Mucosa of rectum (tissue), 2 donors: ENCODE measurements around the gene PDXK.
A peak's percentile ranks its signal among the peaks of the same experiment; 100 is the strongest.
"Not testable (repeated sequence)": the region's sequence is repeated elsewhere in the genome, so short reads cannot be mapped to it uniquely, and the experiment has no call there.

Experiments
- H3K27ac ChIP-seq, 2 donors: one replicate each; pipeline ENCODE4 v1.7.0; 2013; ENCODE audit warnings: inconsistent platforms in 2 of 2, low read depth in 2 of 2, low read length in 2 of 2
- H3K27me3 ChIP-seq, 2 donors: one replicate each; pipeline ENCODE4 v1.7.0; 2013; ENCODE audit warnings: low read length in 2 of 2; ENCODE audit not compliant: control insufficient read depth in 2 of 2, insufficient read depth in 2 of 2
- H3K36me3 ChIP-seq, 2 donors: one replicate each; pipeline ENCODE4 v1.7.0; 2013; ENCODE audit warnings: low read length in 2 of 2; ENCODE audit not compliant: control insufficient read depth in 2 of 2, insufficient read depth in 2 of 2
- H3K4me1 ChIP-seq, 2 donors: one replicate each; pipeline ENCODE4 v1.7.0; 2013; ENCODE audit warnings: low read length in 2 of 2, mild to moderate bottlenecking in 1 of 2; ENCODE audit not compliant: control insufficient read depth in 2 of 2, insufficient read depth in 2 of 2
- H3K4me3 ChIP-seq, 2 donors: one replicate each; pipeline ENCODE4 v1.7.0; 2013; ENCODE audit warnings: low read length in 2 of 2
- H3K9ac ChIP-seq, 2 donors: one replicate each; pipeline ENCODE4 v1.7.0; 2013; ENCODE audit warnings: low read length in 2 of 2, low read depth in 1 of 2, mild to moderate bottlenecking in 1 of 2
- H3K9me3 ChIP-seq, 2 donors: one replicate each; pipeline ENCODE4 v1.7.0; 2013; ENCODE audit warnings: low read length in 2 of 2; ENCODE audit not compliant: control insufficient read depth in 2 of 2
- donor health status: healthy.
- donor health status: Normal muscosa, but diverticular disease.

The PDXK gene

GRCh38 chr21:43696214-43696613, 22.7 kb upstream of the PDXK start:
- H3K27me3 ChIP-seq: no peaks in the 10 kb centered on the region
- H3K4me1 ChIP-seq: peaks cover 0 to 2% of the 10 kb centered on the region in 2 donors
- H3K9ac ChIP-seq: no peak overlapping the region
- H3K9me3 ChIP-seq: no peaks in the 10 kb centered on the region
- H3K36me3 ChIP-seq: peaks cover 15 to 22% of the 10 kb centered on the region in 2 donors
- no peak overlapping the region for H3K4me3 ChIP-seq
- H3K27ac ChIP-seq: no peak overlapping the region

- Histone ChIP-seq H3K27ac (no peak overlapping the region), H3K9ac (no peak overlapping the region), H3K4me1 (peaks cover 5% of the 10 kb centered on the region in 2 donors), H3K4me3 (no peak overlapping the region), H3K27me3 (no peaks in the 10 kb centered on the region), H3K36me3 (peaks cover 7 to 11% of the 10 kb centered on the region in 2 donors), H3K9me3 (no peaks in the 10 kb centered on the region)
Measured at GRCh38 chr21:43697758-43698643, 20.9 kb upstream of the PDXK start.

- not testable (repeated sequence) for H3K27me3 ChIP-seq, H3K9ac ChIP-seq, H3K4me3 ChIP-seq, H3K36me3 ChIP-seq, H3K4me1 ChIP-seq, H3K27ac ChIP-seq, H3K9me3 ChIP-seq
Measured at GRCh38 chr21:43699492-43699777, 19.5 kb upstream of the PDXK start.

GRCh38 chr21:43699933-43700599, 18.9 kb upstream of the PDXK start:
- H3K36me3 ChIP-seq: no peaks in the 10 kb centered on the region
- H3K9ac ChIP-seq: no peak overlapping the region
- no peaks in the 10 kb centered on the region for H3K27me3 ChIP-seq
- peaks cover 7 to 9% of the 10 kb centered on the region in 2 donors for H3K4me1 ChIP-seq
- H3K4me3 ChIP-seq: no peak overlapping the region
- no peak overlapping the region for H3K27ac ChIP-seq
- no peaks in the 10 kb centered on the region for H3K9me3 ChIP-seq

- H3K36me3 ChIP-seq: no peaks in the 10 kb centered on the region
- H3K9me3 ChIP-seq: no peaks in the 10 kb centered on the region
- no peaks in the 10 kb centered on the region for H3K27me3 ChIP-seq
- H3K9ac ChIP-seq: no peak overlapping the region
- H3K27ac ChIP-seq: no peak overlapping the region
- peaks cover 7 to 9% of the 10 kb centered on the region in 2 donors for H3K4me1 ChIP-seq
- H3K4me3 ChIP-seq: peak overlapping the region in 1 of 2 donors; percentile 37
Measured at GRCh38 chr21:43701936-43702784, 16.8 kb upstream of the PDXK start.

- Histone ChIP-seq H3K4me3 (peak overlapping the region in 1 of 2 donors; percentile 37), H3K27me3 (no peaks in the 10 kb centered on the region), H3K27ac (no peak overlapping the region), H3K36me3 (no peaks in the 10 kb centered on the region), H3K4me1 (peaks cover 7 to 9% of the 10 kb centered on the region in 2 donors), H3K9ac (no peak overlapping the region), H3K9me3 (no peaks in the 10 kb centered on the region)
Measured at GRCh38 chr21:43702785-43703034, 16.2 kb upstream of the PDXK start.

- H3K27me3 ChIP-seq: no peaks in the 10 kb centered on the region
- peak overlapping the region; percentile 4 to 37 for H3K4me3 ChIP-seq
- H3K36me3 ChIP-seq: no peaks in the 10 kb centered on the region
- H3K9me3 ChIP-seq: no peaks in the 10 kb centered on the region
- peaks cover 7 to 9% of the 10 kb centered on the region in 2 donors for H3K4me1 ChIP-seq
- no peak overlapping the region for H3K9ac ChIP-seq
- no peak overlapping the region for H3K27ac ChIP-seq
Measured at GRCh38 chr21:43703035-43703880, 15.7 kb upstream of the PDXK start.

- Histone ChIP-seq H3K36me3 (no peaks in the 10 kb centered on the region), H3K4me3 (no peak overlapping the region), H3K9me3 (no peaks in the 10 kb centered on the region), H3K9ac (no peak overlapping the region), H3K27ac (no peak overlapping the region), H3K27me3 (no peaks in the 10 kb centered on the region), H3K4me1 (peaks cover 13 to 16% of the 10 kb centered on the region in 2 donors)
Measured at GRCh38 chr21:43707462-43707861, 11.5 kb upstream of the PDXK start.

GRCh38 chr21:43708745-43709381, 10.1 kb upstream of the PDXK start:
- Histone ChIP-seq H3K27me3 (no peaks in the 10 kb centered on the region), H3K27ac (no peak overlapping the region), H3K9ac (no peak overlapping the region), H3K9me3 (no peaks in the 10 kb centered on the region), H3K4me1 (peaks cover 15 to 23% of the 10 kb centered on the region in 2 donors), H3K36me3 (no peaks in the 10 kb centered on the region), H3K4me3 (no peak overlapping the region)
